GM04504 (cell line): ENCODE measurements around the gene GRIK1.
"Not testable (repeated sequence)": the region's sequence is repeated elsewhere in the genome, so short reads cannot be mapped to it uniquely, and the experiment has no call there.

Experiments used
- DNase-seq: peaks from one replicate; pipeline ENCODE4 v3.0.0-alpha.2; 2012; ENCODE audit warnings: low read depth

GRIK1 gene

DNA sequence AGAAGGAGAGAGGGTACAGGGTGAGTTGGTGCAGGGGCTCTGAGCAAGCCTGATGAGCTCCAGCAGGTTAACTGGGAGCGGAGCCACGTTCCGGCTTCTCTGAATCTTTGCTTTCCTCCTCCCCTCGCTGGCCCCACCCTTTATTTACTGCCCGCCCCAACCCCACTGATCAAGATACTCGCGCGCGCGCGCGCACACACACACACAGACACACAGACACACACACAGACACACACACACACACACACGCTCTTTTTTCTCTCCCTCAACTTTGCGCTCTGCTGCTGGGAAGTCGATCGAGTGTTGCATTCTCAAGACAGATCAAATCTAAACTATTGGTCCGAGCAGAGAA lies at the start of gene GRIK1:
Gene GRIK1, minus strand, starts transcription at position 73 of the 352 bp plus-strand sequence.
- no peak for DNase-seq

DNA sequence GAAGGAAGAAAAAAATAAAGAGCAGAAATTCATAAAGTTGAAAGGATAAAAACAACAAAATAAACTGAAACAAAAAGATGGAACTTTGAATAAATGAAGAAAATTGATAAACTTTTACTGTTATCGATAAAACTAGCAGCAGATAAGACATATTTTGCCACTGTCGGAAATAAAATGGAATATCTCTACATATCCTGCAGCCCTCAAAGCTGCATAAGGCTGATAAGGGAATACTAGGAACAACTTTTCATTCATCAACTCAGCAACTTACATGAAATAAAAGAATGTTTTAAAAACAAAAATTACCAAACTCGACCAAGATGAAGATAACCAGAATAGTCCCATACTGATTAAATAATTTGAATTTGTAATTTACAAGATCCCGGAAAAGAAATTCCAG lies 48.0 kb upstream of the GRIK1 start:
- no peak for DNase-seq

DNA sequence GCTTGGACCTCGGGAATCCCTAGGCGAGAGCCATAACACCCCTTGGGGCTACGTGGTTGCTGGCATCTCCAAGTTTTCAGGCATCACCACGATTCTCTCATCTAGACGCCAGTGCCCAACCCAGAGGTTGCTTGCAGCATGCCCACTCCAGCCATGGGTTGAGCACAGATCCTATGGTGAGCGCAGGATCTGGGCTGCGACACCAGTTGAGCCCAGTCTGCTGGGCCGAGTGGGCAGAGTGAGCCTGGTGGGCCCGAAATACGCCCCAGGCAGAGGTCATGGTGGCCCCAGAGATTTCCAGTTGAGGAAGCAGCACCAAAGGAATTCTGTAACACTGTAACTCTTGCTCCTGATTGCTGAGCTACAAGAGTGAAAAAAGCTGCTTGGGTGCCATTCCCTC lies 46.1 kb upstream of the GRIK1 start:
- DNase-seq = no peak

DNA sequence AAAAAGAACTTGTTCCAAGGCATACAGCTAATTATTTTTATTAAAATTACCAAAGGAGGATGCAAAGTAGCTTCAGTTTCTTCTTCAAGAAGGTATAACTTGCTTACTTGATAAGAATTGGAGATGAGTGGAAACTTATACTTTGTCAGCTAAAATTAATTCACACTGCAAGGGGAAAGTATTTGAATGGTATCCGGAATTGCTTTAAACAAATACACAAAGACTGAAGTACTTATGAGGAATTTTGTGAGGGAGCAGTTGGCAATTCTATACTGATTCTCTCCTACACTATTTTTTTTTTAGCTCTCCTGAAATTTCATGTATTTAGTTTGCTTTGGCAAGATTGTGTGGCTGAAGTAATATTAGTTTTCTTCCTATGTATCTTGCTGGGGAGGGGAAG lies 39.2 kb upstream of the GRIK1 start:
- DNase-seq = no peak

DNA sequence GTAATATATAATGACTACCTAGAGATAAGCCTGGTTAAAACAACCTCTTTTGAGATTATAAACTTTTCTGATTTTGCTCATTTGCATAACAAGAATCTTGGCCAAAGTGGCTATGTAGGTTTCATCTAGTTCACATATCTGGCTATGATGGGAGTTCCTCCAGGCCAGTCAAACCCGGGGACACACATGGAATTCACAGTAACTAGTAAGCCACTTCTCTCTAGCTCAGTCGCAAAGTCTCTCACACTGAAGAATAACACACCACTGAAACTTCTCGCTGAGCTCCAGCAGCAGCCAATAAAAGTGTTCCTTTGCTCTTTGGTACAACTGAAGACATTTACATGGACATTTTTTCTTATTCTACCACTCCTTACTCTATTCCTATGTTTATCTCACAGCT lies 36.0 kb upstream of the GRIK1 start:
- DNase-seq = no peak

DNA sequence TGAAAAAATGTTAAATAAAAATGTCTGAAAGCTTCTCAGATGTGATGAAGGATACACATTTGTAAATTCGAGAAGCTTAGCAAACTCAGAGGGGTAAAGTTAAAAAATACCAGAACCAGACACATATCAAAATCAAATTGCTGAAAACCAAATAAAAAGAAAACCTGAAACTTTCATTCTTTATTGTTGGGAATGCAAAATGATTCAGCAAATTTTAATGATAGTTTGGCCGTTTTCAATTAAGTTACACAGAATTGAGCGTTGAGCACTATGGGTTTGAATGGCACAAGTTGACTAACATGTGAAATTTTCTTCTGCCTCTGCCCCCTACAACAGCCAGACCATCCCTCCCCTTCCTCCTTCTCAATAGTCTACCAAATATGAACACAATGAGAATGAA lies 33.5 kb upstream of the GRIK1 start:
- DNase-seq = no peak

DNA sequence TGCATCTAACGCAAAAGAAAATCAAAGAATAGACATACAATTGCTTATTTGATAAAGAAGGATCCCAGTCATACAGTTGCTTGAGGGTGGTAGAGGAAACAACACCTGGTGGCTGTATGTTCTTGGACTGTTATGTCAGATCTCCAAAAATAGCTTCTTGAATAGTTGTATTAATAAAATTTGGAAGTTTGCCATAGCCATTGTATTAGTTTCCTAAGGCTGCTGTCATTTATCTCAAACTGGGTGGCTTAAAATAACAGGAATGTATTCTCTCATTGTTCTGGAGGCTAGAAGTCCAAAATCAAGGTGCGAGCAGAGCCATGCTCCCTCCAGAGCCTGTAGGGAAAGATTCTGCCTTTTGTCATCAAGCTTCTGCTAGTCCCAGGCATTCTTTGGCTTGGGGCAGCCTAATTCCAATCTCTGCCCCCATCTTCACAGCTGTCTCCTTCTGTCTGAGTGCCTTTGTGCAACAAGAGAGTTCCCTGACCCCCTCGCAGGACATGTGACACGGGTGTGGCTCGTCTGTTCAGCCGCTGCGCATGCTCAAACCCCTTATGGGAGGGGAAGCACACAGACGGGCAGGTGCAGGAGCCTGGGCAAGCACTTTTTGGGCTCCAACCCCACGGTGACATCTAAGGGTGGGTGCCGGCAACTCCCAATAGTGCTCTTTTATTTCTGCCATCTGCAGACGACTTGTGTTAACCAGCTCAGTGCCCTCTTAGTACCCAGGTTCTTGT lies 21.7 kb upstream of the GRIK1 start:
- DNase-seq = no peak

DNA sequence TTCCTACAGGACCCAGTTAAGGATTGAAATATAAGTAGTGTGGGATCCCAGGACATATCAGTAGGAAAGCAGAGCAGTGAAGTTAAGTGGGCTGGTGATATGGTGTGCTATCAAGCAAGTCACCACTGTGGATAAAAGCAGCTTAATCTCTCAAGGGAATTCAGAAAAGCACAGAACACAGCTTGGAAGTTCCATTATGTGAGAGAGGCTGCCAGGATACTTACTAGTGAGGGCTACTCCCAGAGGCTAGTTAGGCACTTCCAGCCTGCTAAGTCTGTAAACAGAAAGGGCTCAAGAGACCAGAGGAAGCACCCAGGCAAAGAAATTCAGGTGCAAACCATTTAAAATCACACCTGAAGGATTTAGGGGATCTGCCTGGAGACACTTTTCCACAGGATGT lies 18.8 kb upstream of the GRIK1 start:
- DNase-seq = no peak

DNA sequence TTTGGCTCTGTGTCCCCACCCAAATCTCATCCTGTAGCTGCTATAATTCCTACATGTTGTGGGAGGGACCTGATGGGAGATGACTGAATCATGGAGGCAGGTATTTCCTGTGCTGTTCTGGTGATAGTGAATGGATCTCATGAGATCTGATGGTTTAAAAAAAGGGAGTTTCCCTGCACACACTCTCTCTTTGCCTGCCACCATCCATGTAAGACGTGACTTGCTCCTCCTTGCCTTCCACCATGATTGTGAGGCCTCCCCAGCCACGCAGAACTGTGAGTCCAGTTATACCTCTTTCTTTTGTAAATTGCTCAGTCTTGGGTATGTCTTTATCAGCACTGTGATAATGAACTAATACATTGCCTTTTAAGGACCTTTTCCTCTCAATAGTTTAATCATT lies 18.2 kb upstream of the GRIK1 start:
- not testable (repeated sequence) for DNase-seq

DNA sequence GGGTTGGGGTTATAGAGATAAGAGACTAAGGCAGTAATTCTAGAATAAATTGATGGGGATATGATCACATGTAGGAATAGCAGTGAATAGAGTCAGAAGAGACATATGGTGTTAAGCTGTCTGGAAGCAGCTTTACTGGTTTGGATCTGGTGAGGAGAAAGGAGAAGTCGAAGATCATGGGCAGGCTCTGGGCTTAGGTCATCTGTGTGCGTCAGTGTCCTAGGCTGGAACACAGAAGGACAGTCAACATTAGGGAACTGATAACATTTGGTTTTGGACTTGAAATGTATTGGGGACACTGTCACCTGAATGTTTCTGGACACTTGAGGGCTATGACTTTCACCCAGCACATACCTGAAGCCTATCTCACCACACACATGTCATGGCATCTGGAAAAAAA lies 13.9 kb upstream of the GRIK1 start:
- DNase-seq = no peak

DNA sequence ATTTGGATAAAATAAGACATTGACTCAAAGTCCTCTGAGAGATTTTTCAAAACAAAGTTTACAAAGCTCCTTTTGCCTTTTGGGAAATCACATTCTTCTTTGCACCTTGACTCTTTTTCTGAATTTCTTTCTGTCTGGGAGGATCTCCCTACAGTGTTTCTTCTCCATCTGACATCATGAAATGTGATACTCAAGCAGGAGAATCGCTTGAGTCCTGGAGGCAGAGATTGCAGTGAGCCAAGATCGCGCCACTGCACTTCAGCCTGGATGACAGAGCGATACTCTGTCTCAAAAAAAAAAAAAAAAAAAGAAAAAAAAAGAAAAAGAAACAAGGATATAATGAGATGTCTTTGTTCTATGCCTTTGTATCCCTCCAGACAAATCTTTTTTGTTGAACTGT lies 13.3 kb upstream of the GRIK1 start:
- no peak for DNase-seq

DNA sequence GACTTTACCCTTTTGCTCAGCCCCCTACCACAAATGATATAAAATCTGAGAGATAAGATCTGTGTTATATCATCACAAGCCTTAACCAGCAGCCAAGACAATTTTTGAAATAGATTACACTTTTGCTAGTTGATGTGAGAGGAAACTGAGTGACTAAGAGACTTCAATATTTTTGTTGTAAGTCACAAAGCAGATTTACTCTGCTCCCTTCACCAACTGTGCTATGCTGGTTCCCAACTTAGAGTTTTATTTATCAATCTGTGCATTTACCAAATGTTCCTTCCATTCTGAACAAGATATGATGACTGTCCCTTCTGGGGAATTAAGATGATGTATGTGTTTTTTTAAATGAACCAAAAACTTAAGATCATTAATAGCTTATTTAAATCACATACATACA lies 12.1 kb upstream of the GRIK1 start:
- DNase-seq = no peak

DNA sequence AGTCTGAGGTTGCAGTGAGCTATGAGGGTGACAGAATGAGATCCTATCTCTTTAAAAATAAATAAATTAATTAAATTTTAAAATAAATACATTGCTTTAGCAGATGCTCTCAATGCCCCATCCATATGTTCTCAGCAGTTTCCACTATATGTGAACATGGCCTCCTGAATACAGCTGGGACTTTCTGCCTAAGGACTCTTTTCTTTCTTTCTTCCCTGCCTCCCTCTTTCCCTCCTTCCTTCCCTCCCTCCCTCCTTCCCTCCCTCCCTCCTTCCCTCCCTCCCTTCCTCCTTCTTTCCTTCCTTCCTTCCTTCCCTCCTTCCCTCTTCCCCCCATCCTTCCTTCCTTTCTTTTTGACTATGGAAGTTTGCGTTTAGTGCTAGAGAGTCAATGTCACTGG lies 10.2 kb upstream of the GRIK1 start:
- DNase-seq = no peak

DNA sequence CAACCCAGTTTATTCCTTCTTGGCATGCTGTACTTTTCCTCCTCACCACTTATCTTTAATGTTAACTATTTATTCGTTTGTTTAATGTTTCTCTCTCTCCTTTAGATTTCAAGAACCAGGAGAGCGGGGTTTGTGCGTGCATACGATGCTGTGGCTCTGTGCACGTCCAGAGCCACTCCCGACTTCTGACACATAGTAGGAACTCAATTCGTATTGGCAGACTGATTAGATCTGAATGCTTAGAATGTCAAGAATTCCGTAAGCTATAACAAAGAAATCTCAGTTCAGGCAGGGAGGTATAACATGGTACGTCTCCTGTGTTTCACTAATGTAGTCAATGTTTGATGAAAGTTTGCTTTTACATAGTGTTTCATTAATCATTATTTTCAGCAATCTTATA lies 7.3 kb upstream of the GRIK1 start:
- no peak for DNase-seq

DNA sequence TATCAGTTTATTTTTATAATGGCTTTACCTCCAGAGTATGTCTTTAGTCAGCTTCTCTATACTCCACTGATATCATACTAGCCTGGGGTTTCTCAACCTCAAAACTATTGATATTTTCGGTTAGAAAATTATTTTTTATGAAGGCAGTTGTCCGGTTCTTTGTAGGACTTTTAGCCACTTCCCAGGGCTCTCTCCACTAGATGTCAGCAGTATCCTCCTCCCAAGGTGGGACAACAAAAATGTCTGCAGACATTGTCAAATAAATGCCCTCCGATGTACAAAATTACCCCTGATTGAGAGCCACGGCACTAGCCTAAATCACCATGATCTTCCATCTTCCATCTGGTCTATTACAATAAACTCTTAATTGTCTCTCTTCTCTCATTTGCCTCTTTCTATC lies 4.1 kb upstream of the GRIK1 start:
- DNase-seq = no peak

DNA sequence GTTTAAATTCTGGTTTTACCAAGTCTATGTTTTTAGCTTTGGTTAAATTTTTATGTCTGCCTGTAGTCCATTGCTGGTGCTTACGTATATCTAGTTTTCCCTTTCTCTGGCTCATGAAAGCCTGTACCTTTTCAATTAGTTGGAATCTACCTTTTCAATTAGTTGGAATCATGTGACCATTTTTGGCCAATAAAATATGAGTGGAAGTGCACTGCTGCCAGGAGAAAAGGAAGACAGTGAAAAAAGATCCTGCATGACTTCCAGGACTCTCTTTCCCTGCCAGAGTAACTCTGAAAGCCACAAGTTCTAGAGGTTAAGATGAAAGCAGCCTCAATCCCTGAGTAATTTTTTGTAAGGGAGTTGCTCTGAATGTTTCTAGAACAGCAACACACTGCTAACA lies 2.2 kb upstream of the GRIK1 start:
- DNase-seq = no peak

DNA sequence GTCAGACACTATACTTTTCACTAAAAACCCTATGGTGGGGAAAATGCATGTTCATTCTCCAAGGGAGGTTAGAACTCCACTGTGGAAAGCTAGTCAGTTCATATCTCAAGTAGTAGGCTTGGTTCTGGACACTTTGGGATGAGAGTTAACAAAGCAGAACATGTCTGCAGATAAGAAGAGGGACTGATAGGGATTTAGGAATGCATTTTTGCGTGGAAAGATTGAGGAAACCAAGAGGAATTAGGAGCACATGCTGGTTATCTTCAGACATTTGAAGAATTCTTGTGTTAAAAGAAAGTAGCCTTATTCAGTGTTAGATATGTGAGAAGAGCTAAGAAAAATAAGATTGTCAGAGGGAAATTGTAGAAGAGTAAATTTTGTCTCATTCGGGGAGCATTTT lies 1.2 kb upstream of the GRIK1 start:
- DNase-seq = no peak

DNA sequence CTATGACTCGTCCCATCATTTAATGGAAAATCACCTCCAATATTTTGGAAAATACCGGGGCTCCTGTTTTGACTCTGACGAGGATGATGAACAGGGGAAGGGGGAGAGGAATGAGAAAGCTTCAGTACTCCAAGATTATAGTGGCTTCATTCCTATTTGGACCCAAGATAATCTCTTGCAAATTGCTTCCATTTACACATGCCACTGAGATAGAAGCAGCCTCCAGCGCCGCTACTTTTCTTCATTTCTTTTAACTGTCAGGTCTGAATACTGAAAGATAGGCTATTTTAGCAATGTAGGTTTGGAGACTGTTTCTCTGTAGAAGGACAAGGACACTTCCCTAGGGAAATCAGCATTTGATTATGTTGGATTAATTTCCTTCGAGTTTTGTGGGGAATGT lies 565 bp upstream of the GRIK1 start:
- DNase-seq = no peak

DNA sequence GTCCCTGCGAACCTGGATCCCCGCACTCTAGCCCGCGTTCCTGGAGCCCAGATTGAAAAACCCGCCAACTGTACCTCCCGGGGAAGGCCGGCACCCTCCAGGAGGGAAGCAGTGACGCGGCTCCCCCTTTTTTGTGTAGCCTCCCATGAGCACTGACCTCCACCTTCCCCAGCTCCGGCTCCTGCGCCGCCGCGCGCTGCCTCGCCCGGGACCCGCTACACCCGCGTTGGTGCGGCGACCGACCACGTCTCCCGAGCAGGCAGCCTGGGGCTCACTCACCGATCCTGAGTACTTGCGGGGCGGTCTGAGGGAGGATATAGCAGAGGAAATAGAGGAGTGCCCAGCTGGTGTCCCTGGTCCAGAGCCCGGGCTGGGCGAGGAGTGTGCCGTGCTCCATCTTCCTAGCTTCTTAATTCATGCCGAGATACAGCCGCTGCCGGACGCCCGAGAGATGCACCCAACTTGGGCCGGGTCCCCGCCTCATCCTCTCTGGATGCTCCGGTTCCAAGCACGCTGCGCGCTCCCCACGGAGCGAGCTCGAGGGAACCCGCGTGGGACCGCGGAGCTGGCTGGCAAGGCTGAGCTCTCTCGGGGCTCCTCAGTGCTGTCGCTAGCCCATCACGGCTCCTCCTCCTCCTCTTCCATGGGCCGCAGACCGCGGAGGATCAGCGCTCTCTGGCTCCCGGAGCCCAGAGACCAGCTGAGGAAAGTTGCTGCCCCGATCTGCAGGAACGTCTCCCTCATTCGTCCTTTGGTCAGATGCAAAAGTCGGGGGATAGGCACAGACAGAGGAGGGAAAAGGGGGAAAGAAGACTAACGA lies 482 bp downstream of the GRIK1 start:
- no peak for DNase-seq

DNA sequence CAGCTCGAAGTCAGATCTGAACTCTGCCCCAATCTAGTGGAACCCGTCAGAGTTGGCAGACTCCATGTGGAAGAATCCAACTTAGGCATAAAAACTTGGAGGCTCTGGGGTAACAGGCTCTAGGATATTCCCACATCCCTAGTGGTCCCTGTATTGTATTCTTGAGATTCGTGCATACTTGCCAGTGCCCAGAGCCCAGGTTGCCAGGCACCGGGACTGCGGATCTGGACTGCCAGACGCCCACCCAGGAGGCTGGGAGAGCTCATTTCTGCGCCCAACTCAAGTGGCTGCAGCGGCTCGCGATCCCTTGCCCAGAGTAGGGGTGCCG lies 1.1 kb downstream of the GRIK1 start:
- DNase-seq = no peak

DNA sequence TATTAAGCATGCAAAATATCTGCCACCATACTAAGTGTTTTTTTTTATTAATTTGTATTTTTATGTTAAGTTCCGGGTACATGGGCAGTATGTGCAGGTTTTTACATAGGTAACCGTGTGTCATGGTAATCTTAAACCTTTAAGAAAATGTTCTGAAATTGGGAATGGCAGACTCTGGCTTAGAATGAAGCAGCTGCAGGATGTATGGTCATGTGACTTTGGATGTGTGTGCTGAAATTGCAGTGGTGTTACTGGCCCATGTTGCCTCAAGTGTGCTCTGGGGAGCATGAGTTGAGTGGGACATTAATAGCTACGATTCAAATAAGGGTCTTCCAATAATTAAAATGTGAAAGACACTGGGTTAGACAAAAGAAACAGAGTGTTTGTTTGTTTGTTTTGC lies 6.7 kb downstream of the GRIK1 start:
- DNase-seq = no peak

DNA sequence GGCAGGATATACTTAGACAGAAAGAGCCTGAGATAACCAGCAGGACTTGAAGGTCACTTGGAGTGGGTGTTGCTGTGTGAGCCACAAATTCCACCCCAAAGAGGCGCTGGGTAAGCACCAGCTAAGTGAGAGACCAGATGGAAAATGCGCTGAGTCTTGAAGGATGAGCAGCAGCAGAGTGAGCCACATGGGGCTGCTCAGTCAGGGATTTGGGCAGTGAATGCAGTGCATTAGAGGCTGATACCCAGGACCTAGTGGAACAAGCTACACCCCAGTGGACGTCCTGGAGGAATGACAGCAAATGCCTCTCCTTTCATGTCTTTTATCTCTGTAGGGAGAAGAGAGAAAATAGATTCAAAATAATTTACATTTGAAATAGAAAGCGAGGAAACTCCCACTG lies 11.3 kb downstream of the GRIK1 start:
- DNase-seq = no peak

DNA sequence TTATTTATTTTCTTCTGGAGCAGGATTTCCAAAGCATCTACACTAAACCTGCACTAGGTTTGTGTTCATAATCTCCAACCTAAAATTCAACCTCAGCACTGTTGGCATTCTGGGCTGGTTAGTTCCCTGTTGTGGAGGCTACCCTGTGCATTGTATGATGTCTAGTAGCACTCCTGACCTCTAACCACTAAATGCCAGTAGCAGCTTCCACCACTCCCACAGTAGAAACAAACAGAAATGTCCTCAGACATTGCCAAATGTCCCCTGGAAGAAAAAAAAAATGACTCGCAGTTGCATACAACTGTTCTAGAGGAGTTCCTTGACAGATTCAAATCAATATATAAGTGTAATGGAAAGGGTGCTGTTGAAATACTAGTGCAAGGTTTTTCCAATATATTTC lies 18.9 kb downstream of the GRIK1 start:
- DNase-seq = no peak

DNA sequence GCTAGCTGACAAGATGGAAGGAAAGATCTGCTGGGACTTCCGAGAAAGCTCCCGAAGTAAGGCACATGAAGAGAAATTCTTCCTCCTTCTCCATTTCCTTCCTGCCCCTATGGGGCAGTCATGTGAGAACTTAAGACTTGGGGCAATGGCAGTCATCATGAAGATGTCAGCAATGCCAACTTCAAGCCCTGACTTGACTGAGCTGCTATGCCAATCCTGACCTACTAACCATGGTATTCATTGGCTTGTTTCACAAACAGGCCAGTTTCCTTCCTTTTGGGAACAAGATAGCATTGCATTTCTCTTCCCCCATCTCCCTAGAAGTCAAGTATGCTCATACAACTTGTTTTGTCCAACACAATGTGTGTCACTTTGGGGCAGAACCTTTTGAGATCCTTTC lies 25.5 kb downstream of the GRIK1 start:
- no peak for DNase-seq
